HepG2 (cell line): Measurements from ENCODE around the gene CD4. TPM values are rescaled to one million over a fixed set of nuclear protein-coding genes. Genes with fewer than 3 reads are reported as not detected.

Source experiments
- BORCS8-MEF2B ChIP-seq: sonication (generic); formaldehyde crosslinking; IDR thresholded peaks from 2 replicates; pipeline ENCODE4 v1.8.0; 2022; ENCODE audit warnings: mild to moderate bottlenecking, missing genetic modification reagents
- FOXP1 ChIP-seq, 2 experiments: fragments of 450-650 bp in 1 of 2; IDR thresholded peaks; 2 replicates each; pipeline ENCODE4 v1.6.1; 2017 to 2018; ENCODE audit warnings: antibody characterized with exemption in 1 of 2
- KLF11 ChIP-seq: IDR thresholded peaks from 2 replicates; pipeline ENCODE4 v1.6.1; 2016; ENCODE audit warnings: missing compliant biosample characterization
- MAZ ChIP-seq, 2 experiments: sonication (generic) in 1 of 2; formaldehyde crosslinking in 1 of 2; IDR thresholded peaks; 2 replicates each; pipeline versions ENCODE4 v1.5.0 to v1.6.1; 2012 to 2020; ENCODE audit warnings: low read depth in 2 of 2, mild to moderate bottlenecking in 2 of 2, borderline replicate concordance in 1 of 2, improper control_type of control experiment in 1 of 2, low read length in 1 of 2, missing genetic modification reagents in 1 of 2, moderate library complexity in 1 of 2
- NCOR1 ChIP-seq: fragments of 200-600 bp; sonication (generic); IDR thresholded peaks from 2 replicates; pipeline ENCODE4 v1.7.0; 2017; ENCODE audit warnings: antibody characterized with exemption, low read length, borderline replicate concordance
- NONO ChIP-seq, 2 experiments: fragments of 450-650 bp in 1 of 2; sonication (generic) in 1 of 2; formaldehyde crosslinking in 1 of 2; IDR thresholded peaks in 1 of 2; conservative IDR thresholded peaks in 1 of 2; 2 replicates each; pipeline versions ENCODE4 v1.6.1 to v1.8.0; 2017 to 2022; ENCODE audit warnings: mild to moderate bottlenecking in 1 of 2, missing genetic modification reagents in 1 of 2, moderate library complexity in 1 of 2
- POLR2AphosphoS5 ChIP-seq: IDR thresholded peaks from 2 replicates; pipeline ENCODE4 v1.6.1; 2012; ENCODE audit warnings: low read depth, low read length
- PTBP1 ChIP-seq: fragments of 200-400 bp; formaldehyde crosslinking; IDR thresholded peaks from 2 replicates; pipeline ENCODE4 v1.6.1; 2018; ENCODE audit warnings: low read length, low read depth; ENCODE audit not compliant: poor library complexity, severe bottlenecking
- SALL1 ChIP-seq: sonication (generic); formaldehyde crosslinking; IDR thresholded peaks from 2 replicates; pipeline ENCODE4 v1.8.0; 2022; ENCODE audit warnings: mild to moderate bottlenecking, missing genetic modification reagents
- SMARCC2 ChIP-seq: fragments of 450-650 bp; IDR thresholded peaks from 2 replicates; pipeline ENCODE4 v1.6.1; 2017; ENCODE audit warnings: antibody characterized with exemption, mild to moderate bottlenecking
- SMARCE1 ChIP-seq: fragments of 450-650 bp; IDR thresholded peaks from 2 replicates; pipeline ENCODE4 v1.6.1; 2017; ENCODE audit warnings: borderline replicate concordance
- ZBTB20 ChIP-seq: sonication (generic); formaldehyde crosslinking; IDR thresholded peaks from 2 replicates; pipeline ENCODE4 v1.8.1; 2023; ENCODE audit warnings: missing genetic modification reagents, low read depth, mild to moderate bottlenecking, borderline replicate concordance
- ZFP41 ChIP-seq: sonication (generic); formaldehyde crosslinking; IDR thresholded peaks from 2 replicates; pipeline ENCODE4 v1.4.0; 2020; ENCODE audit warnings: mild to moderate bottlenecking, missing genetic modification reagents, borderline replicate concordance
- ZNF431 ChIP-seq: sonication (generic); formaldehyde crosslinking; IDR thresholded peaks from 2 replicates; pipeline ENCODE4 v1.9.0; 2022; ENCODE audit warnings: missing genetic modification reagents, low read depth, mild to moderate bottlenecking, borderline replicate concordance
- ZNF550 ChIP-seq: sonication (generic); formaldehyde crosslinking; IDR thresholded peaks from 2 replicates; pipeline ENCODE4 v1.4.0; 2020; ENCODE audit warnings: mild to moderate bottlenecking, missing genetic modification reagents, borderline replicate concordance
- ZNF564 ChIP-seq: sonication (generic); formaldehyde crosslinking; IDR thresholded peaks from 2 replicates; pipeline ENCODE4 v1.8.1; 2023; ENCODE audit warnings: mild to moderate bottlenecking, missing genetic modification reagents
- ZNF761 ChIP-seq: sonication (generic); formaldehyde crosslinking; conservative IDR thresholded peaks from 2 replicates; pipeline ENCODE4 v1.4.0; 2020; ENCODE audit warnings: mild to moderate bottlenecking, missing genetic modification reagents
- polyA plus RNA-seq, 8 experiments: library from polyadenylated mRNA; depleted of rRNA in 3 of 8; stranded (reverse) in 7 of 8; unstranded in 1 of 8; fragments of >200 nt; fragmentation: Illumina TruSeq in 4 of 8; extraction: Trizol in 4 of 8; gene quantifications; 2 replicates each; pipeline versions ENCODE4 v1.2.1 to v1.2.3, GENCODE V29; 2011 to 2016; ENCODE audit warnings: low read depth in 4 of 8, missing spikeins in 1 of 8, mixed read lengths in 1 of 8; ENCODE audit not compliant: insufficient read depth in 1 of 8
- total RNA-seq, 5 experiments: library from RNA; depleted of rRNA; stranded (reverse); fragments of >200 nt; fragmentation: Illumina TruSeq; extraction: Trizol; gene quantifications; 2 replicates each; pipeline ENCODE4 v1.2.3, GENCODE V29; 2016; ENCODE audit warnings: low read depth in 1 of 5
- TF ChIP-seq, protein P1 (sequence below): sonication (generic); formaldehyde crosslinking; IDR thresholded peaks from 2 replicates; pipeline ENCODE4 v1.8.0; 2022; ENCODE audit warnings: missing genetic modification reagents, mild to moderate bottlenecking, moderate library complexity, borderline replicate concordance
- TF ChIP-seq, protein P2 (sequence below): sonication (generic); formaldehyde crosslinking; IDR thresholded peaks from 2 replicates; pipeline ENCODE4 v1.8.0; 2022; ENCODE audit warnings: missing genetic modification reagents, mild to moderate bottlenecking, borderline replicate concordance

Gene CD4
- total and polyA plus RNA-seq, 2 of the 13 experiments (the other 11 are each of a cell fraction or from before 2014, with no cell fraction given), result 0.07 to 0.95 TPM

DNA sequence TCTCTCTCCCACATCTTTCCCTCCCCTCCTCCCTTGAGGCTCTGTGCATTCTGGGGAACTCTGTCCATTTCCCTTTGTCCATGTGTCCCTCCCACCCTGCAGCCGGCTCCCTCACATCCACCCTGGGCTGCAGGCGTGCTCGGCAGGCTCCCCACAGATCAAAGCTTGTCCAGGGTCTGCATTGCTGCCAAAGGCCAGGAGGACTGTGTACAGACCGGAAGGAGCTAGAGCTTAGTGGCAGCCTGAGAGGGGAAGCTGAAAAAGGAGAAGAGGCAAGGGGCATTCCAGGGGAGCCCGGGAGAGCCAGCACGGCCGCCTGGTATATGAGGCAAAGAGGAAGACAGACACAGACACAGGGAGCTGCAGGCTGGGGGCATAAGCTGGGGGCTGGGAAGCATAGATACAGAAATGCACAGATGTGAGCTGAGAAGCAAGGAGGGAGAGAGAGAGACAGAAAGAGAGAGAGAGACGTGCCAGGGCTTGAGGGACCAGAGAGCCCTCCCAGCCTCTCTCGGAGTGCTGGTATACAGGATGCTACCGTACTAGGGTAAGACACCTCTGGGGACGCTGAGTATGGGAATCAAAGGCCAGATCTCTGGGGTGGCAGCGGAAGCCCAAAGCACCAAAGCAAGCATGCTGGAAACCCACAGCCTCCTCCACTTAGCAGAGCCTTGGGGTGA is 3.3 kb downstream of the CD4 start (continued):
- TF ChIP-seq SMARCE1, result no peak
- no peak for TF ChIP-seq ZNF431 (CRISPR knock-in tag)
- peak; percentile 51; the same call in 1 of the 2 replicates for TF ChIP-seq NCOR1
- no peak for TF ChIP-seq KLF11 (CRISPR knock-in tag)
- no peak for TF ChIP-seq FOXP1 (IDR thresholded peaks at IDR 0.05)
- TF ChIP-seq FOXP1 (CRISPR knock-in tag; IDR thresholded peaks at IDR 0.05), result peak; percentile 53; the same call in 1 of the 2 replicates
- peak; percentile 67; the same call in 1 of the 2 replicates for TF ChIP-seq BORCS8-MEF2B
- peak; percentile 92 for TF ChIP-seq SALL1 (CRISPR knock-in tag)
- peak; percentile 65 for TF ChIP-seq POLR2AphosphoS5
- peak; percentile 80; the same call in 1 of the 2 replicates for TF ChIP-seq ZBTB20 (CRISPR knock-in tag)
- no peak for TF ChIP-seq ZFP41 (CRISPR knock-in tag)
- peak; percentile 75; the same call in 1 of the 2 replicates for TF ChIP-seq ZNF564 (CRISPR knock-in tag)
- TF ChIP-seq, protein P1, sequence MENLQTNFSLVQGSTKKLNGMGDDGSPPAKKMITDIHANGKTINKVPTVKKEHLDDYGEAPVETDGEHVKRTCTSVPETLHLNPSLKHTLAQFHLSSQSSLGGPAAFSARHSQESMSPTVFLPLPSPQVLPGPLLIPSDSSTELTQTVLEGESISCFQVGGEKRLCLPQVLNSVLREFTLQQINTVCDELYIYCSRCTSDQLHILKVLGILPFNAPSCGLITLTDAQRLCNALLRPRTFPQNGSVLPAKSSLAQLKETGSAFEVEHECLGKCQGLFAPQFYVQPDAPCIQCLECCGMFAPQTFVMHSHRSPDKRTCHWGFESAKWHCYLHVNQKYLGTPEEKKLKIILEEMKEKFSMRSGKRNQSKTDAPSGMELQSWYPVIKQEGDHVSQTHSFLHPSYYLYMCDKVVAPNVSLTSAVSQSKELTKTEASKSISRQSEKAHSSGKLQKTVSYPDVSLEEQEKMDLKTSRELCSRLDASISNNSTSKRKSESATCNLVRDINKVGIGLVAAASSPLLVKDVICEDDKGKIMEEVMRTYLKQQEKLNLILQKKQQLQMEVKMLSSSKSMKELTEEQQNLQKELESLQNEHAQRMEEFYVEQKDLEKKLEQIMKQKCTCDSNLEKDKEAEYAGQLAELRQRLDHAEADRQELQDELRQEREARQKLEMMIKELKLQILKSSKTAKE (CRISPR knock-in tag), result peak; percentile 91
- no peak for TF ChIP-seq SMARCC2
- no peak for TF ChIP-seq NONO (IDR thresholded peaks at IDR 0.05)
- TF ChIP-seq NONO (CRISPR knock-in tag; conservative IDR thresholded peaks at IDR 0.05), result peak; percentile 90
- no peak for TF ChIP-seq ZNF550 (CRISPR knock-in tag)
- no peak for TF ChIP-seq MAZ (IDR thresholded peaks at IDR 0.05; ENCODE audit: borderline replicate concordance, low read depth, low read length)
- 0 out of 2 replicates have a peak, but pooled peaks have one; percentile 41 for TF ChIP-seq MAZ (CRISPR knock-in tag; IDR thresholded peaks at IDR 0.05; ENCODE audit: low read depth)
- no peak for TF ChIP-seq PTBP1
- no peak for TF ChIP-seq ZNF761 (CRISPR knock-in tag)
- TF ChIP-seq, protein P2, sequence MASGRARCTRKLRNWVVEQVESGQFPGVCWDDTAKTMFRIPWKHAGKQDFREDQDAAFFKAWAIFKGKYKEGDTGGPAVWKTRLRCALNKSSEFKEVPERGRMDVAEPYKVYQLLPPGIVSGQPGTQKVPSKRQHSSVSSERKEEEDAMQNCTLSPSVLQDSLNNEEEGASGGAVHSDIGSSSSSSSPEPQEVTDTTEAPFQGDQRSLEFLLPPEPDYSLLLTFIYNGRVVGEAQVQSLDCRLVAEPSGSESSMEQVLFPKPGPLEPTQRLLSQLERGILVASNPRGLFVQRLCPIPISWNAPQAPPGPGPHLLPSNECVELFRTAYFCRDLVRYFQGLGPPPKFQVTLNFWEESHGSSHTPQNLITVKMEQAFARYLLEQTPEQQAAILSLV (CRISPR knock-in tag), result 0 out of 2 replicates have a peak, but pooled peaks have one; percentile 43
